SH-SY5Y (cell line): ENCODE measurements around the gene CCL23.

Source experiments
- GATA2 ChIP-seq: IDR thresholded peaks from 2 replicates; pipeline ENCODE4 v1.6.1; 2011; ENCODE audit warnings: mild to moderate bottlenecking, low read depth, low read length
- GATA3 ChIP-seq: IDR thresholded peaks from 2 replicates; pipeline ENCODE4 v1.6.1; 2011; ENCODE audit warnings: low read depth, mild to moderate bottlenecking, low read length, moderate library complexity

DNA sequence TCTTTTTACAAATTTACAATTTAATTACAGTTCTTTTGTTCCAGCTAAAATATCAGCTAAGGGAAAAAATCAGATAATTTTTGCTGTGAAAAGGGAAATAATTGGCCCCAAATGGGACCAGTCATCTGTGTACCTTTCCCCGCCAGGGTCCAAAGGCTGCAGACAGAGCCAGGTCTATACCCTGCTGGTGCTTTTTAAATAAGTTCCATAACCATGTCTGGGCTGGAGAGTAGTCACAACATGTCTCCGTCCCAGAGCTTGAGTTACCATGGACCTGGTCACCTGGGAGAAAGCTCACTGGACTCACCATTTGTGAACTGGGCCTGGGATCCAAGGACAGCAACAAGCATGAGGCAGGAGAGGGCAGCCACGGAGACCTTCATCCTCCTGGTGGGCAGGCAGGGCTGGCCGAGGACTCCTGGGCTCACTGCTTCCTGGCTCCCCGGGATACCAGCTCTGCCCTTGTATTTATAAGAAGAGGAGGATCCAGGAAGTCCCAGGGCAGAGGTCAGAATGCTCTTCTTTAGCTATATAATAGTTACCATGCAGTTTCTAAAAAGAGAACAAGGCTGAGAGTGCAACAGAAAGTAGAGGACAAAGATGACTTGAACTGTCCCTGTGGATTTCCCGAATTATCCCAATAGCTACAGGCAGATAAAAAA is 16.5 kb downstream of the CCL23 start, which contains the start of gene CCL15:
- TF ChIP-seq GATA2 (no peak), GATA3 (no peak)
